Peyer's patch (tissue), 4 donors: Measurements from ENCODE around the gene HDAC9. TPM values are rescaled to one million over a fixed set of nuclear protein-coding genes. Genes with fewer than 3 reads are reported as not detected.

Source experiments
- DNase-seq, 3 donors: peaks; one replicate each; pipeline ENCODE4 v3.0.0-alpha.2; 2017 to 2019
- H3K27ac ChIP-seq, 4 donors: fragments of 200-600 bp; sonication (generic); one replicate each; pipeline ENCODE4 v1.5.1; 2016 to 2019
- H3K27me3 ChIP-seq, 2 donors: fragments of 200-600 bp; sonication (generic); one replicate each; pipeline ENCODE4 v1.5.1; 2019
- H3K36me3 ChIP-seq, 3 donors: fragments of 200-600 bp; sonication (generic); one replicate each; pipeline ENCODE4 v1.5.1; 2016 to 2019
- H3K4me1 ChIP-seq, 4 donors: fragments of 200-600 bp; sonication (generic); one replicate each; pipeline ENCODE4 v1.5.1; 2016 to 2019
- H3K4me3 ChIP-seq, 4 donors: fragments of 200-600 bp; sonication (generic); 1 replicate in 3 of 4; 2 replicates in 1 of 4; pipeline ENCODE4 v1.5.1; 2016 to 2019; ENCODE audit warnings: mild to moderate bottlenecking in 1 of 4
- H3K9me3 ChIP-seq, 4 donors: fragments of 200-600 bp; sonication (generic); one replicate each; pipeline ENCODE4 v1.5.1; 2016 to 2019; ENCODE audit warnings: mild to moderate bottlenecking in 1 of 4
- CTCF ChIP-seq, 6 experiments: fragments of 450-650 bp in 4 of 6; fragments of 200-600 bp in 2 of 6; sonication (generic) in 1 of 6; IDR thresholded peaks; one replicate each; pipeline ENCODE4 v1.5.1; 2017 to 2019; ENCODE audit warnings: antibody characterized with exemption in 6 of 6, mild to moderate bottlenecking in 3 of 6, moderate library complexity in 1 of 6
- POLR2A ChIP-seq, 2 donors: fragments of 450-650 bp; IDR thresholded peaks; one replicate each; pipeline ENCODE4 v1.5.1; 2017; ENCODE audit warnings: antibody characterized with exemption in 2 of 2, mild to moderate bottlenecking in 2 of 2, moderate library complexity in 2 of 2
- total RNA-seq, 4 donors: library from RNA; depleted of rRNA; stranded (reverse); fragments of >200 nt; gene quantifications; one replicate each; pipeline ENCODE4 v1.1.0, GENCODE V29; 2016

The HDAC9 gene
- total RNA-seq, 4 donors from 2014 or later: 0.88 to 75.9 (median 4.4) TPM

DNA sequence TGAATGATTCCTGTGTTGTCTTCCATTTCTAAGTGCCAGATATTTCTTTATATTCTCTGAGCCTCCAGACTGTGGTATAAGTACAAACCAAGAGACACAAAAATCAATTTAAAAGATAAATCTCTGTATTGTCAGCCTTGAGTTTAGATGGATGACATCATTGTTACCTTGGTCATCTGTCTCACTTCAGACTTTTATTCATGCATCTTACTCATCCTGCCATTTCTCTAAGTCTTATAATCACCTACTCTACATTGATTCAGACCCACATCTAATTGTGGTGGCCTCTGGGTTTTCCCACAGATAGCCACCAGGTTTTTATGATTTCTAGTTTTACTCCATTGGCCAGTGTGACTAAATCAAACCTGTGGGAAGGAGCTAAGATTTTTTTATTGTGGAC is 26.8 kb upstream of the HDAC9 start:
- H3K27me3 ChIP-seq: no peaks in the 10 kb centered on the region
- no peak for DNase-seq
- no peak overlapping the region for H3K4me3 ChIP-seq
- TF ChIP-seq POLR2A (IDR thresholded peaks at IDR 0.05) (no peak), CTCF (IDR thresholded peaks at IDR 0.05) (no peak)
- no peak overlapping the region for H3K27ac ChIP-seq
- no peaks in the 10 kb centered on the region for H3K9me3 ChIP-seq
- H3K4me1 ChIP-seq: no peaks in the 10 kb centered on the region
- no peaks in the 10 kb centered on the region for H3K36me3 ChIP-seq

DNA sequence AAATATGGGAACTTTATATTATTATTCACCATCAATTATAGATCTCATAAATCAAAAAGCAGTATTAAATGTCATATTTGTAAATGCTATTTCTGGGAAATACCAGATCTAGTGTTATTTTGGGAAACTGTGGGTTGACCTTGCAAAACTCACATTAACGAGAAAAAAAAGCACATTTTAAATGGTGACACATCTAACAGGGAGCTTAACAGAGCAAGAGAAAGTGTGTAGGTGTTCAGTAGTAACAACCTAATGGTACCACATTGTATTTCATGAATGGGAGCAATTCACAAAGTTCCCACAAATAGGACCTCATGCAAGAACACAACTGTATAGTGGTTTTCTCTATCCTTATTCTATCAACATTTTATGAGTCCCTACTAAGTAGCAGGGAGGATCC is 26.2 kb upstream of the HDAC9 start:
- no peak for TF ChIP-seq POLR2A (IDR thresholded peaks at IDR 0.05)
- TF ChIP-seq CTCF (IDR thresholded peaks at IDR 0.05): no peak
- Histone ChIP-seq H3K27ac (no peak overlapping the region), H3K36me3 (no peaks in the 10 kb centered on the region), H3K27me3 (no peaks in the 10 kb centered on the region), H3K4me3 (no peak overlapping the region), H3K9me3 (no peaks in the 10 kb centered on the region), H3K4me1 (no peaks in the 10 kb centered on the region)
- DNase-seq: no peak

DNA sequence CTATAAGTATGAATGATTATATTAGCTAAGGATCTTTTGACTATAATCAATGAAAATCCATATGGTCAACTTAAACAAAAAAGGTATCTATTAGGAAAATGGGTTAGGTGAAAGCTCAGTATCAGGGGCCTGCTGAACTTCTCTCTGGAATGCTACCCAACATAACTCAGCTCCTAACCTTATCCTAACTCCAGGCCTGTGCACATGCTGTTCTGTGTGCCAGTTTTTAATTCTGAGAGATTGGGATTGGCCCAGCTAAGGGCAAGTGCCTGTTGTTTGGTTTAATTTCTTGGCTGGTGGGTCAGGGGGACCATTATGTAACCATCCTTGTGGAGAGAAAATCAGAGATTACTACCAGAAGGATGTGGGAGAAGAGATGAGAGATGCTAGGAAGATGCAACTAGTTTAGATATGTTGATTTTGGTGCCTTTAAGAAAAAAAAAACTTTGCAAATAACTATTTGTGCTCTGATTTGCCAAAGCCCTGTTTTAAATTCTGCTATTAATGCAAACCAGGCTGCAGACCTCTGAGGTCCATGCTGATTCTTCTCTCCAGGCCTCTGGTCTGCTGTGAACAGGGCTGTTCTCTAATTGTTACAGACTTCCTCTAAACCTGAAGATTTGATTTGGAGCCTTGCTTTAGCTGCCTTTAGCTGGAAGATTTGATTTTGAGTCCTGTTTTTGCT is 23.9 kb upstream of the HDAC9 start:
- H3K4me3 ChIP-seq: no peak overlapping the region
- H3K9me3 ChIP-seq: no peaks in the 10 kb centered on the region
- DNase-seq: no peak
- H3K27me3 ChIP-seq: no peaks in the 10 kb centered on the region
- no peak overlapping the region for H3K27ac ChIP-seq
- H3K4me1 ChIP-seq: no peaks in the 10 kb centered on the region
- H3K36me3 ChIP-seq: no peaks in the 10 kb centered on the region
- no peak for TF ChIP-seq POLR2A (IDR thresholded peaks at IDR 0.05)
- no peak for TF ChIP-seq CTCF (IDR thresholded peaks at IDR 0.05)

GRCh38 chr7:18472161-18472483 is 23.4 kb upstream of the HDAC9 start:
- H3K4me1 ChIP-seq: no peaks in the 10 kb centered on the region
- H3K9me3 ChIP-seq: no peaks in the 10 kb centered on the region
- H3K27me3 ChIP-seq: no peaks in the 10 kb centered on the region
- no peak for DNase-seq
- TF ChIP-seq POLR2A (IDR thresholded peaks at IDR 0.05) (no peak), CTCF (IDR thresholded peaks at IDR 0.05) (no peak)
- H3K4me3 ChIP-seq: no peak overlapping the region
- H3K36me3 ChIP-seq: no peaks in the 10 kb centered on the region
- H3K27ac ChIP-seq: no peak overlapping the region

DNA sequence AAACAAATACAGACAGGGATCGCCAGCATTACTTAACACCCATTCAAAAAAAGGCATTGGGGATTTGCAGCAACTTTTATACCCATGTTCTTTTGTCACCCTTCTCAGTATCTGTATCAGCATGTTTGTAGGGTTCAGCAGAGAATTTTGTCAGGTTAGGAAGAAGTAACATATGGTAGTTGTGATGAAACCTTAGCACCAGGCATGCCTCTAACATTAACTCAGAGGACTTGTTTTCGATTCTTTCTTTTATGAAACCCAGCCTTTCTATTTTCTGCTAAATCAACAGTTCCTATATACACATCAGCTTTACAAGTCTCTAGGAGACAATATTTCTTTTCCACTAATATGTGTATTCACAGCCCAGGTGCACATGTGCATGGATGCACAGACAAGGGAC is 22.4 kb upstream of the HDAC9 start:
- no peak for TF ChIP-seq POLR2A (IDR thresholded peaks at IDR 0.05)
- no peak for TF ChIP-seq CTCF (IDR thresholded peaks at IDR 0.05)
- no peak overlapping the region for H3K4me3 ChIP-seq
- no peaks in the 10 kb centered on the region for H3K27me3 ChIP-seq
- DNase-seq: no peak
- H3K4me1 ChIP-seq: no peaks in the 10 kb centered on the region
- no peak overlapping the region for H3K27ac ChIP-seq
- H3K9me3 ChIP-seq: no peaks in the 10 kb centered on the region
- H3K36me3 ChIP-seq: no peaks in the 10 kb centered on the region

- Histone ChIP-seq H3K9me3 (no peaks in the 10 kb centered on the region), H3K27me3 (no peaks in the 10 kb centered on the region), H3K4me3 (no peak overlapping the region), H3K4me1 (no peaks in the 10 kb centered on the region), H3K36me3 (no peaks in the 10 kb centered on the region), H3K27ac (no peak overlapping the region)
- TF ChIP-seq CTCF (IDR thresholded peaks at IDR 0.05) (no peak), POLR2A (IDR thresholded peaks at IDR 0.05) (no peak)
- DNase-seq: no peak
These were observed 20.6 kb upstream of the HDAC9 start for GRCh38 chr7:18474944-18475343.
